ACC112 (cell line): Measurements from ENCODE around the gene MCRIP2.
"Not testable (repeated sequence)": the region's sequence is repeated elsewhere in the genome, so short reads cannot be mapped to it uniquely, and the experiment has no call there.

ENCODE experiments used
- H2AFZ ChIP-seq: fragments of 200-600 bp; sonication (generic); one replicate; pipeline ENCODE4 v1.6.0; 2017; ENCODE audit warnings: antibody characterized with exemption, low read length; ENCODE audit not compliant: unreplicated experiment
- H3K27ac ChIP-seq: fragments of 200-600 bp; sonication (generic); 2 replicates; pipeline ENCODE4 v1.5.1; 2014; ENCODE audit warnings: low read depth, mild to moderate bottlenecking, antibody characterized with exemption, low read length, moderate library complexity
- H3K27me3 ChIP-seq: fragments of 200-600 bp; sonication (generic); 2 replicates; pipeline ENCODE4 v1.6.1; 2014; ENCODE audit warnings: mild to moderate bottlenecking, antibody characterized with exemption, low read length, moderate library complexity, mixed read lengths; ENCODE audit not compliant: insufficient read depth
- H3K36me3 ChIP-seq: fragments of 200-600 bp; sonication (generic); 2 replicates; pipeline ENCODE4 v1.6.1; 2016; ENCODE audit warnings: mild to moderate bottlenecking, antibody characterized with exemption, low read length, moderate library complexity, mixed read lengths; ENCODE audit not compliant: insufficient read depth
- H3K4me1 ChIP-seq: fragments of 200-600 bp; sonication (generic); one replicate; pipeline ENCODE4 v1.6.1; 2016; ENCODE audit warnings: low read length, mixed read lengths; ENCODE audit not compliant: insufficient read depth, unreplicated experiment, control insufficient read depth
- H3K4me3 ChIP-seq: fragments of 200-600 bp; sonication (generic); 2 replicates; pipeline ENCODE4 v1.5.1; 2014; ENCODE audit warnings: mild to moderate bottlenecking, low read depth, low read length
- H3K79me2 ChIP-seq: fragments of 200-600 bp; sonication (generic); one replicate; pipeline ENCODE4 v1.6.0; 2016; ENCODE audit warnings: low read length; ENCODE audit not compliant: control insufficient read depth, unreplicated experiment, insufficient read depth

MCRIP2 gene, protein sequence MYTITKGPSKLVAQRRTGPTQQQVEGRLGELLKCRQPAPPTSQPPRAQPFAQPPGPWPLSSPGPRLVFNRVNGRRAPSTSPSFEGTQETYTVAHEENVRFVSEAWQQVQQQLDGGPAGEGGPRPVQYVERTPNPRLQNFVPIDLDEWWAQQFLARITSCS

DNA sequence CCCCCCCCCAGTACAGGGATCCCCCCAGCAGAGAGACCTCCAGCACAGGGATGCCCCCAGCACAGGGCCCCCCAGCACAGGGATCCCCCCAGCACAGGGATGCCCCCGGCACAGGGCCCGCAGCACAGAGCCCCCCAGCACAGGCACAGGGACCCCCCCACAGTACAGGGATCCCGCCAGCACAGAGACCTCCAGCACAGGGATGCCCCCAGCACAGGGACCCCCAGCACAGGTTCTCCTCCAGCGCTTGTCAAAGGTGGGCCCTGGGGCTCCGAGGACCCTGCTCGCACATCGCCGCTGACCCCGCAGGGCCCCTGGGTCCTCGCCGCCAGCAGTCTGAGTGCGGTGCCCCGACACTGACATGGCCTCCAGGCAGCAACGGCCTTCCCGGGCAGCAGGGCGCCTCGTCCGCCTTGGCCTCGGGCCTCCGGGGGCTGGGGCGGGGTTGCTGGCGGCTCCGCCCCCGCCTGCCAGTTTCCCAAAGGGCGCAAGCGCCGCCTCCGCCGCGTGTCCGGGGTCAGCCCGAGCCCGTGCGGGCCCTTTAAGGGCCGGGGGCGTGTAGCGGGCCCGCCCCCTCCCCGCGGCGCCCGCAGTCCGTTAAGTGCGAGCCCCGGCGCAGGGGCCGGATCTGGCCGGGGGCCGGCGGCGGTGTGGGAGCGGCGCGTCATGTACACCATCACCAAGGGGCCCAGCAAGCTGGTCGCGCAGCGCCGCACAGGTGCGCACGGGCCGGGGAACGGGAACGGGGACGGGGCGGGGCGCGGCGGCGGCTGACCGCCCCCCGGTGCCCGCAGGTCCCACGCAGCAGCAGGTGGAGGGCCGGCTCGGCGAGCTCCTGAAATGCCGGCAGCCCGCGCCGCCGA, at the start of gene MCRIP2:
Gene MCRIP2, plus strand, starts transcription at position 503 of the 863 bp plus-strand sequence. Its CDS starts 164 bp downstream, at position 667.
- Histone ChIP-seq H3K4me1 (peaks cover 15% of the 10 kb centered on the region), H3K27ac (no peak within 1 kb of the TSS), H3K79me2 (peaks cover 12% of the 10 kb centered on the region), H3K27me3 (no peaks in the 10 kb centered on the region), H3K4me3 (peak within 1 kb of the TSS; percentile 83), H2AFZ (peak within 1 kb of the TSS; percentile 21), H3K36me3 (no peaks in the 10 kb centered on the region)

- H3K79me2 ChIP-seq, result peaks cover 43% of the 10 kb centered on the region
Observed at GRCh38 chr16:591892-592517, 49.6 kb upstream of the MCRIP2 start.

DNA sequence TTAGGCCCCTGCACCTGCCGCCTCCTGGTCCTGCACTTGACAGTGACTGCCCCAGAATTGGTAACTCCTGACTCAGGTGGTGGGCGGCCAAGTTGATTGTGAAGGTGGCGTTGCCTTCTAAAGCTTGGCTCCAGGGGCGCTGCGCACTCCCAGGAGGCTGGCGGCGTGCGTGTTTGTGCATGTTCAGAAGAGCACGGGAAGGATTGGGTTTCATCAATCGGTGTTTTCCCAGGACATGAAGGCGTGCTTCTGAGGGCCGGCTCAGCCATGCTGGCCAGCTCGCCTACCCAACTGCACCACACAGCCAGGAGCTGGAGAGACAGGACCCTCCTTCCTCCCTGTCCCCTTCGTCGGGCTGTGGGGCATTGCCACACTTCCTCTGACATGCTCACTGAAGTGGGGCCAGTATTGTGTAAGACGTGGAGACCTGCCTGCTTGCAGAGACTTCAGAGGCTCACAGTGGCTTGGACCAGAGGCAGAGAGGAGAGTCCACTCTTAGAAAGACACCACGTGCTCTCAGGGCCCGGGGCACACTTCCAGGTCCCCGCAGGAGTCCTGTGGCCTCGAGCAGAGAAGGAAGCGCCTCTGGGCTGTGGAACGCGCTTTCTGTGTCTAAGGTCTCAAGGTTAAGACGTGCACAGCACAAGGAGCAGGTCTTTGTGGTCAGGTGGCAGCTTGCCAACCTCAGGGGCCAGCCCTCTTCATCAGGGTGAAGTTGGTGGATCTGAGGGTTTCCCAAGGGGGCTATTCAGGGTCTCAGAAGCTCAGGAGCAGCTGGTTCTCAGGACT, 48.9 kb upstream of the MCRIP2 start:
- Histone ChIP-seq H3K27me3 (no peaks in the 10 kb centered on the region), H3K4me3 (no peak overlapping the region), H3K27ac (no peak overlapping the region), H3K36me3 (0 out of 2 replicates have a peak, but pooled peaks cover 2% of the 10 kb centered on the region), H2AFZ (no peak overlapping the region), H3K79me2 (peaks cover 42% of the 10 kb centered on the region), H3K4me1 (peaks cover 8% of the 10 kb centered on the region)

More at GRCh38 chr16:591892-592517, 49.6 kb upstream of the MCRIP2 start:
- Histone ChIP-seq H2AFZ (no peak overlapping the region), H3K27ac (no peak overlapping the region), H3K4me3 (no peak overlapping the region), H3K4me1 (peaks cover 8% of the 10 kb centered on the region), H3K27me3 (no peaks in the 10 kb centered on the region), H3K36me3 (0 out of 2 replicates have a peak, but pooled peaks cover 2% of the 10 kb centered on the region)

DNA sequence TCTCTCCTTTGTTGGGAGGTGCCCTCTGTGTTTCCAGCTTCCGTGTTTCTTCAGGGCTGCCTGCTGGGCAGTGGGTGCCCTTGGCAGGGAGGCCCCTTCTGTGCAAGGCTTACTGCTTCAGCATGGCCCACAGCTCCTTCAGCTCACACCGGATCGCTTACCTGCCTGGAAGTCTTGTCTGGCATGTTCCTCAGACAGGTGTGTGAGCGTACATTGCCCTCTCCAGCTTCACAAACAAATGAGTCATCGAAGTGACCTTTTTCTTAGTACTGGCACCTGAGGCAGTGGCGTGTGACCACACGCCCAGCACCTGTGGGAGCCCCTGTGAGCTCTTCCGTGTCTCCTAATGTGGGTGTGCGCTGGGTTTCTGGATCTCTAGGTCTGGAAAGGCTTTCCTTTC, 48.2 kb upstream of the MCRIP2 start:
- Histone ChIP-seq H3K27ac (no peak overlapping the region), H3K27me3 (no peaks in the 10 kb centered on the region), H3K4me3 (no peak overlapping the region), H3K36me3 (0 out of 2 replicates have a peak, but pooled peaks cover 2% of the 10 kb centered on the region), H2AFZ (no peak overlapping the region), H3K4me1 (peaks cover 8% of the 10 kb centered on the region), H3K79me2 (peaks cover 35% of the 10 kb centered on the region)

DNA sequence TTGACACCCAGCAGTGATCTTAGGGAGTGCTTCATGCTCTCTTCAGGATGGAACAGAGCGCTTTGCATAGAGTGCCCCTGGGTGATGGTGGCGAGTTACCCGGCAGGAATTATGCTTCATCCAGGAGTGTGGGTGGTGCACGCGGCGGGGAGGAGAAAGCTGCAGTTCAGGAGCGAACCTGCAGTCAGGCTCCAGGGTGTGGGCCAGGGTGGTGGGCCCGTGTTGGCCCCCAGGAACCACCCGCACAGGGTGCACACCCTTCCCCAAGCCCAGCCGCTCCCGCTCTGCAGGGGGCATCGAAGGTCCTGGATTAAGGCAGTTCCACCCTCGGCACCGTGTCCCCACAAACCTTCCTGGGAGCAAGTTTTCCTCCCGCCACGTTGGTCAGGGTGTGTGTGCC, 47.8 kb upstream of the MCRIP2 start:
- H3K4me1 ChIP-seq, result peaks cover 8% of the 10 kb centered on the region
- no peak overlapping the region for H2AFZ ChIP-seq
- peaks cover 34% of the 10 kb centered on the region for H3K79me2 ChIP-seq
- H3K4me3 ChIP-seq, result no peak overlapping the region
- 0 out of 2 replicates have a peak, but pooled peaks cover 2% of the 10 kb centered on the region for H3K36me3 ChIP-seq
- H3K27me3 ChIP-seq, result no peaks in the 10 kb centered on the region
- H3K27ac ChIP-seq, result no peak overlapping the region

GRCh38 chr16:595094-595528, 46.5 kb upstream of the MCRIP2 start:
- Histone ChIP-seq H3K27ac (no peak overlapping the region), H3K27me3 (no peaks in the 10 kb centered on the region), H2AFZ (no peak overlapping the region), H3K79me2 (peaks cover 34% of the 10 kb centered on the region), H3K4me3 (no peak overlapping the region), H3K4me1 (peaks cover 8% of the 10 kb centered on the region), H3K36me3 (peaks cover 7% of the 10 kb centered on the region; the same call in 1 of the 2 replicates)

GRCh38 chr16:595942-596735, 45.5 kb upstream of the MCRIP2 start:
- no peak overlapping the region for H3K4me3 ChIP-seq
- H3K79me2 ChIP-seq, result peaks cover 26% of the 10 kb centered on the region
- H2AFZ ChIP-seq, result no peak overlapping the region
- no peaks in the 10 kb centered on the region for H3K27me3 ChIP-seq
- peaks cover 7% of the 10 kb centered on the region; the same call in 1 of the 2 replicates for H3K36me3 ChIP-seq
- H3K4me1 ChIP-seq, result peaks cover 2% of the 10 kb centered on the region
- H3K27ac ChIP-seq, result no peak overlapping the region

DNA sequence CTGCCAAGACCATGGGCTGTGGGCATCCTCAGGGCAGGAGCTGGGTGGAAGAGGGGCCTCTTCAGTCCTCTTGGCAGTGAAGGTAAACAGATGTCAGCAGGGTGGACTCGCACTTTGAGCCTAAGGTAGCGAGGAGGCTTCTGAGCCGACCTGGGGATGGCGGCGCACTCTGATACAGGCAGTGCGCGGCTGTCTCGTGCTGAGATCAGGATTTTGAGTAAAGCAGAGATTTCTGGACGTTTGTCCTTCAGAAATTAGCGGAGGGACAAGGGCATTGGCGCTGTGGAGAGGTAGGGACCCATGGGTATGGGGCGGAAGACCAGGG, 44.9 kb upstream of the MCRIP2 start:
- Histone ChIP-seq H3K4me3 (no peak overlapping the region), H2AFZ (no peak overlapping the region), H3K4me1 (no peaks in the 10 kb centered on the region), H3K36me3 (peaks cover 7% of the 10 kb centered on the region; the same call in 1 of the 2 replicates), H3K79me2 (peaks cover 24% of the 10 kb centered on the region), H3K27ac (no peak overlapping the region), H3K27me3 (no peaks in the 10 kb centered on the region)

DNA sequence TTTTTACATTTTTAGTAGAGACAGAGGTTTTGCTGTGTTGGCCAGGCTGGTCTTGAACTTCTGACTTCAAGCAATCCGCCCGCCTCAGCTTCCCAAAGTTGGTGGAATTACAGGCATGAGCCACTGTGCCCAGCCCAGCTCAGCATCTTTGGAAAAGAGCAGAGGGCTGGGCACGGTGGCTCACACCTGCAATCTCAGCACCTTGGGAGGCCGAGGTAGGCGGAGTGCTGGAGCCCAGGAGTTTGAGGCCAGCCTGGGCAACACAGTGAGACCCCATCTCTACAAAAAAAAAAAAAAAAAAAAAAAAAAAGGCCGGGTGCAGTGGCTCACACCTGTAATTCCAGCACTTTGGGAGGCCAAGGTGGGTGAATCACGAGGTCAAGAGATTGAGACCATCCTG, 44.0 kb upstream of the MCRIP2 start:
- not testable (repeated sequence) for H3K4me1 ChIP-seq, H3K27ac ChIP-seq, H3K36me3 ChIP-seq, H3K27me3 ChIP-seq, H2AFZ ChIP-seq, H3K4me3 ChIP-seq
- H3K79me2 ChIP-seq, result peaks cover 17% of the 10 kb centered on the region
